ENCODE measurements around the gene NHS.
A peak's percentile ranks its signal among the peaks of the same experiment; 100 is the strongest.

Gene NHS

GRCh38 chrX:17374619-17375366 lies at the start of gene NHS:
NHS (plus strand) TSS chrX:17375200; CDS start chrX:17375758, 558 bp downstream.
- H3K36me3 ChIP-seq, result no peaks in the 10 kb centered on the region
- H3K27me3 ChIP-seq, result no peaks in the 10 kb centered on the region
- DNase-seq, result peak; percentile 63 to 87
- no peaks in the 10 kb centered on the region for H3K9me3 ChIP-seq
- intact Hi-C loops (cut with DNase I; ENCODE audit: low total_unique reads), result loop anchor here (5.0 to 10.0 kb wide), 2 partner anchors 132 to 150 kb away; no protein-coding TSS in a partner anchor
- peak within 1 kb of the TSS; percentile 71 to 74 for H3K4me3 ChIP-seq
- TF ChIP-seq CTCF (IDR thresholded peaks at IDR 0.05), result peak; percentile 41 to 61
- peak within 1 kb of the TSS; percentile 65 to 84 for H3K27ac ChIP-seq
- H3K4me1 ChIP-seq, result no peaks in the 10 kb centered on the region

DNA sequence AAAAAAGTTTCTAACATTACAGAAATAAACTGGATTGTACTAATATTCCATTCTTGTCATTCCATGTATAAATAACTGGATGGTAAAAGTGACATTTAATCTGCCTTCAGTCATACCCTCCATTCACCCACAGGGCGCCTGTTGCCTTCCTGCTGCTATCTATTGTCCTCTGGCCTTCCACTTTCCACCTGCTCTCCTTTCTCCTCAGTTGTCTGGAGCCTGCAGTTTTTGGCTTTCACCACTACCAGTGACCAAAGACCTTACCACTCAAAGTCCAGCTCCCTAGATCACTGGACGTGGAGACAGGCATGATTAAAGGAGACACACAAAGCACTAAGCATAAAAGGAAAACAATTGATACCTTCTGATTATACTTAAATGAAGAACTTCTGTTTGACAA lies 46.2 kb upstream of the NHS start:
- H3K27ac ChIP-seq, result no peak overlapping the region
- TF ChIP-seq CTCF (IDR thresholded peaks at IDR 0.05), result no peak
- no peaks in the 10 kb centered on the region for H3K4me1 ChIP-seq
- intact Hi-C loops (cut with DNase I; ENCODE audit: low total_unique reads), result no loop called here
- H3K4me3 ChIP-seq, result no peak overlapping the region
- no peaks in the 10 kb centered on the region for H3K27me3 ChIP-seq
- H3K36me3 ChIP-seq, result no peaks in the 10 kb centered on the region
- H3K9me3 ChIP-seq, result no peaks in the 10 kb centered on the region
- no peak for DNase-seq

DNA sequence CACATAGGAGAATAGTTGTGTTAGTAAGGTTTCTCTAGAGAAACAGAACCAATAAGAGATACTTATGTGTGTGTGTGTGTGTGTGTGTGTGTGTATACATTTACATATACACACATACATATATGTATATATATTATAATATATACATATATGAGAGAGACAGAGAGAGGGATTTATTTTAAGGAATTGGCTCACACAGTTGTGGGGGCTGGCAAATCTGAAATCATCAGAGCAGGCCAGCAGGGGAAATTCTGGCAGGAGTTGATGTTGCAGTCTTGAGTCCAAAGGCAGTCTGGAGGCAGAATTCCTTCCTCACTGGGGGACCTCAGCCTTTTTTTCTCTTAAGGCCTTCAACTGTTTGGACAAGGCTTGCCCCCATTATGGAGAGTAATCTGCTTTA lies 38.6 kb upstream of the NHS start:
- Histone ChIP-seq H3K27me3 (no peaks in the 10 kb centered on the region), H3K9me3 (no peaks in the 10 kb centered on the region), H3K4me1 (no peaks in the 10 kb centered on the region), H3K27ac (no peak overlapping the region), H3K4me3 (no peak overlapping the region), H3K36me3 (no peaks in the 10 kb centered on the region)
- intact Hi-C loops (cut with DNase I; ENCODE audit: low total_unique reads), result no loop called here
- DNase-seq, result no peak
- no peak for TF ChIP-seq CTCF (IDR thresholded peaks at IDR 0.05)

DNA sequence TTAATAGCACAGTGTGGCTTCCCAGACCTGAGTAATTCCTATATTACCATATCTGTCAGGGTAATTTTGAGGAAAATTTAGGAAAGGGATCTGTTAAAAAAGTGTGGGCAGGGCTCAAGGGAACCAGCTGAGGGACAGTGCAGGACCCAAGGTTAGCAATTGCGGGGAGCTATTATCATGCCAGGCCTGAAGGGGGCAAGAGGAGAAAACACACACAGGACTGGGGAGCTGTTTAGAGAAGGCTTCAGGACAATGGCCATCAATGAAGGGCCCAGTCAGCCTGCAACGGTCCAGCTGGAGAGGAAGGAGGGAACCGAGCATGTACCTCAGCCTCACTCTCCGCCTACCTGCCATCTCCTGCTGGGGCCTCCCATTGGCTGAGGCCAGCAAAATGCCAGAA lies 19.0 kb upstream of the NHS start:
- Histone ChIP-seq H3K4me3 (no peak overlapping the region), H3K27ac (no peak overlapping the region), H3K36me3 (no peaks in the 10 kb centered on the region), H3K9me3 (peaks cover 0 to 8% (median 0%) of the 10 kb centered on the region in 3 donors), H3K4me1 (peaks cover 0 to 16% (median 0%) of the 10 kb centered on the region in 4 donors), H3K27me3 (no peaks in the 10 kb centered on the region)
- intact Hi-C loops (cut with DNase I; ENCODE audit: low total_unique reads), result no loop called here
- no peak for DNase-seq
- TF ChIP-seq CTCF (IDR thresholded peaks at IDR 0.05), result no peak

DNA sequence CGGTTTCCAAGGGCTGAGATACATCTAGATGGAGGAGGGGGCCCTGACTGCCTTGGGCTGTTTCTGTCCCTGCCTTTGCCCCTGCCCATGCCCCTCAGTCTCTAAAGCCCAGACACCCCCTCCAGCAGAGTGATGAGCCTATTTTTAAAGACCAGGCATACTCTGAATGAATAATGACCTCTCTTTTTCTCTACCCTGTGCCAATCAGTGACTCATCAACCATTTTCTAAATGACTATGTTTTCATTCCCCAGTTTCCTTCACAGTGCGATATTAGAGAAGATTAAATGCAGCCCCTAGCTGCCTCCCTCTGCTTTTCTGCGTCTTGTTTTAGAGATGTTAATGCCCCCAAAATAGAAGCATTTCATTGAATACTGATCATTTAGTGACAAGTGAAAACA lies 15.5 kb upstream of the NHS start:
- intact Hi-C loops (cut with DNase I; ENCODE audit: low total_unique reads), result no loop called here
- peaks cover 0 to 16% (median 0%) of the 10 kb centered on the region in 4 donors for H3K4me1 ChIP-seq
- no peaks in the 10 kb centered on the region for H3K36me3 ChIP-seq
- H3K9me3 ChIP-seq, result no peaks in the 10 kb centered on the region
- no peak overlapping the region for H3K4me3 ChIP-seq
- H3K27me3 ChIP-seq, result no peaks in the 10 kb centered on the region
- H3K27ac ChIP-seq, result peak overlapping the region; percentile 44 to 53
- TF ChIP-seq CTCF (IDR thresholded peaks at IDR 0.05), result no peak
- no peak for DNase-seq
